ENCODE measurements around the gene MB.

MB gene

GRCh38 chr22:35610741-35611140 lies 6.4 kb downstream of the MB start:
- no peak overlapping the region for H3K4me3 ChIP-seq (ENCODE audit: severe bottlenecking)
- DNase-seq (ENCODE audit: low spot score) (no peak), ATAC-seq (ENCODE audit: low read depth) (no peak)
- no peaks in the 10 kb centered on the region for H3K9me3 ChIP-seq (ENCODE audit: severe bottlenecking)
- no peak overlapping the region for H3K27ac ChIP-seq (ENCODE audit: poor library complexity, severe bottlenecking)
- H3K36me3 ChIP-seq (ENCODE audit: low read depth) = no peaks in the 10 kb centered on the region
- no peaks in the 10 kb centered on the region for H3K4me1 ChIP-seq (ENCODE audit: insufficient read depth, poor library complexity, severe bottlenecking)
- no peak for TF ChIP-seq CTCF (IDR thresholded peaks at IDR 0.05; ENCODE audit: poor library complexity, severe bottlenecking)
- H3K27me3 ChIP-seq (ENCODE audit: insufficient read depth, poor library complexity, severe bottlenecking) = no peaks in the 10 kb centered on the region

GRCh38 chr22:35609761-35610160 lies 7.4 kb downstream of the MB start:
- Histone ChIP-seq H3K4me3 (ENCODE audit: severe bottlenecking) (no peak overlapping the region), H3K27ac (ENCODE audit: poor library complexity, severe bottlenecking) (no peak overlapping the region), H3K27me3 (ENCODE audit: insufficient read depth, poor library complexity, severe bottlenecking) (no peaks in the 10 kb centered on the region), H3K36me3 (ENCODE audit: low read depth) (no peaks in the 10 kb centered on the region), H3K9me3 (ENCODE audit: severe bottlenecking) (no peaks in the 10 kb centered on the region), H3K4me1 (ENCODE audit: insufficient read depth, poor library complexity, severe bottlenecking) (no peaks in the 10 kb centered on the region)
- no peak for TF ChIP-seq CTCF (IDR thresholded peaks at IDR 0.05; ENCODE audit: poor library complexity, severe bottlenecking)
- DNase-seq (ENCODE audit: low spot score) (no peak), ATAC-seq (ENCODE audit: low read depth) (no peak)

- no peak for TF ChIP-seq CTCF (IDR thresholded peaks at IDR 0.05; ENCODE audit: poor library complexity, severe bottlenecking)
- DNase-seq (ENCODE audit: low spot score) = no peak
- Histone ChIP-seq H3K36me3 (ENCODE audit: low read depth) (no peaks in the 10 kb centered on the region), H3K27me3 (ENCODE audit: insufficient read depth, poor library complexity, severe bottlenecking) (no peaks in the 10 kb centered on the region), H3K27ac (ENCODE audit: poor library complexity, severe bottlenecking) (no peak overlapping the region), H3K9me3 (ENCODE audit: severe bottlenecking) (no peaks in the 10 kb centered on the region), H3K4me1 (ENCODE audit: insufficient read depth, poor library complexity, severe bottlenecking) (peaks cover 3% of the 10 kb centered on the region), H3K4me3 (ENCODE audit: severe bottlenecking) (no peak overlapping the region)
- ATAC-seq (ENCODE audit: low read depth) = no peak
Measured at GRCh38 chr22:35609261-35609660, 7.9 kb downstream of the MB start.

- no peak for TF ChIP-seq CTCF (IDR thresholded peaks at IDR 0.05; ENCODE audit: poor library complexity, severe bottlenecking)
- Histone ChIP-seq H3K27ac (ENCODE audit: poor library complexity, severe bottlenecking) (no peak overlapping the region), H3K9me3 (ENCODE audit: severe bottlenecking) (no peaks in the 10 kb centered on the region), H3K27me3 (ENCODE audit: insufficient read depth, poor library complexity, severe bottlenecking) (no peaks in the 10 kb centered on the region), H3K4me1 (ENCODE audit: insufficient read depth, poor library complexity, severe bottlenecking) (peaks cover 3% of the 10 kb centered on the region), H3K4me3 (ENCODE audit: severe bottlenecking) (no peak overlapping the region), H3K36me3 (ENCODE audit: low read depth) (no peaks in the 10 kb centered on the region)
- ATAC-seq (ENCODE audit: low read depth) (no peak), DNase-seq (ENCODE audit: low spot score) (no peak)
Measured at GRCh38 chr22:35608088-35608487, 9.0 kb downstream of the MB start.

GRCh38 chr22:35606916-35607315 lies 10.2 kb downstream of the MB start:
- no peak overlapping the region for H3K4me3 ChIP-seq (ENCODE audit: severe bottlenecking)
- H3K27me3 ChIP-seq (ENCODE audit: insufficient read depth, poor library complexity, severe bottlenecking) = no peaks in the 10 kb centered on the region
- H3K9me3 ChIP-seq (ENCODE audit: severe bottlenecking) = no peaks in the 10 kb centered on the region
- no peak for DNase-seq (ENCODE audit: low spot score)
- H3K4me1 ChIP-seq (ENCODE audit: insufficient read depth, poor library complexity, severe bottlenecking) = peaks cover 7% of the 10 kb centered on the region
- ATAC-seq (ENCODE audit: low read depth) = no peak
- no peak for TF ChIP-seq CTCF (IDR thresholded peaks at IDR 0.05; ENCODE audit: poor library complexity, severe bottlenecking)
- H3K36me3 ChIP-seq (ENCODE audit: low read depth) = no peaks in the 10 kb centered on the region
- H3K27ac ChIP-seq (ENCODE audit: poor library complexity, severe bottlenecking) = no peak overlapping the region
